ENCODE results near the gene BTRC. TPM values are rescaled to one million over a fixed set of nuclear protein-coding genes. Genes with fewer than 3 reads are reported as not detected.

The BTRC gene
- total and polyA plus RNA-seq, 4 donors, result 3.1 to 16.4 (median 9.3) TPM

DNA sequence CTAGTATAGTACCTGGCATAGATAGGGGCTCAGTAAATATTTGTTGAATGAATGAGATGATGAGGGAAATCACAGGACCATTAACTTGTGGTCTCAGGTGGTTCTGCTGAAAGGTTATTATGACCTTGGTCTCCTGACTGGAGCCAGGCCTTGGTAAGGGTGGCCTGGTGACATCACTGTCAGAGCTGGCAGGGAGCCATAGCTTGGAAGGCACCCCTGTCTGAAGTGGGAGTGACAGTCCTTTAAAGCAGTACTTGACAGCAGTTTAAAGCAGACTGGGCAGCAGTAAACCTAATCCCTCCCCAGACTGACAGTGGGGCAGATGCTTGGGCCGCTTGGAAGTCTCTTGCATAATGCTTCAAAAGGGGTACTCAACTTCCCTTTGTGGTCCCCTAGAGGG lies 247.6 kb downstream of the BTRC start:
- WGBS, 2 donors, result 44 to 54% methylated on average over 1 of the region's 1 CpG
- no peak overlapping the region for H3K4me3 ChIP-seq
- H3K9ac ChIP-seq (ENCODE audit: insufficient read depth in 1 of 2, low read length in 2 of 2), result no peak overlapping the region
- TF ChIP-seq, protein P1, sequence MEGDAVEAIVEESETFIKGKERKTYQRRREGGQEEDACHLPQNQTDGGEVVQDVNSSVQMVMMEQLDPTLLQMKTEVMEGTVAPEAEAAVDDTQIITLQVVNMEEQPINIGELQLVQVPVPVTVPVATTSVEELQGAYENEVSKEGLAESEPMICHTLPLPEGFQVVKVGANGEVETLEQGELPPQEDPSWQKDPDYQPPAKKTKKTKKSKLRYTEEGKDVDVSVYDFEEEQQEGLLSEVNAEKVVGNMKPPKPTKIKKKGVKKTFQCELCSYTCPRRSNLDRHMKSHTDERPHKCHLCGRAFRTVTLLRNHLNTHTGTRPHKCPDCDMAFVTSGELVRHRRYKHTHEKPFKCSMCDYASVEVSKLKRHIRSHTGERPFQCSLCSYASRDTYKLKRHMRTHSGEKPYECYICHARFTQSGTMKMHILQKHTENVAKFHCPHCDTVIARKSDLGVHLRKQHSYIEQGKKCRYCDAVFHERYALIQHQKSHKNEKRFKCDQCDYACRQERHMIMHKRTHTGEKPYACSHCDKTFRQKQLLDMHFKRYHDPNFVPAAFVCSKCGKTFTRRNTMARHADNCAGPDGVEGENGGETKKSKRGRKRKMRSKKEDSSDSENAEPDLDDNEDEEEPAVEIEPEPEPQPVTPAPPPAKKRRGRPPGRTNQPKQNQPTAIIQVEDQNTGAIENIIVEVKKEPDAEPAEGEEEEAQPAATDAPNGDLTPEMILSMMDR (IDR thresholded peaks at IDR 0.05; ENCODE audit: control extremely low read depth, extremely low read depth), result no peak
- H3K4me1 ChIP-seq (ENCODE audit: control insufficient read depth in 5 of 5, insufficient read depth in 5 of 5, low read length in 5 of 5), result peaks cover 0 to 8% (median 0%) of the 10 kb centered on the region in 5 donors
- no peaks in the 10 kb centered on the region for H3K27me3 ChIP-seq (ENCODE audit: control insufficient read depth in 3 of 3, insufficient read depth in 3 of 3, low read length in 2 of 3)
- no peak overlapping the region for H3K27ac ChIP-seq (ENCODE audit: low read depth in 1 of 2, low read length in 1 of 2)
- DNase-seq, result no peak
- H3K36me3 ChIP-seq (ENCODE audit: control insufficient read depth in 4 of 4, insufficient read depth in 4 of 4, low read length in 4 of 4), result peaks cover 0 to 16% (median 5%) of the 10 kb centered on the region in 4 donors
- H3K9me3 ChIP-seq (ENCODE audit: control insufficient read depth in 4 of 4, insufficient read depth in 3 of 4, low read length in 3 of 4), result no peaks in the 10 kb centered on the region
- ATAC-seq (ENCODE audit: insufficient read depth, low FRiP score), result no peak

DNA sequence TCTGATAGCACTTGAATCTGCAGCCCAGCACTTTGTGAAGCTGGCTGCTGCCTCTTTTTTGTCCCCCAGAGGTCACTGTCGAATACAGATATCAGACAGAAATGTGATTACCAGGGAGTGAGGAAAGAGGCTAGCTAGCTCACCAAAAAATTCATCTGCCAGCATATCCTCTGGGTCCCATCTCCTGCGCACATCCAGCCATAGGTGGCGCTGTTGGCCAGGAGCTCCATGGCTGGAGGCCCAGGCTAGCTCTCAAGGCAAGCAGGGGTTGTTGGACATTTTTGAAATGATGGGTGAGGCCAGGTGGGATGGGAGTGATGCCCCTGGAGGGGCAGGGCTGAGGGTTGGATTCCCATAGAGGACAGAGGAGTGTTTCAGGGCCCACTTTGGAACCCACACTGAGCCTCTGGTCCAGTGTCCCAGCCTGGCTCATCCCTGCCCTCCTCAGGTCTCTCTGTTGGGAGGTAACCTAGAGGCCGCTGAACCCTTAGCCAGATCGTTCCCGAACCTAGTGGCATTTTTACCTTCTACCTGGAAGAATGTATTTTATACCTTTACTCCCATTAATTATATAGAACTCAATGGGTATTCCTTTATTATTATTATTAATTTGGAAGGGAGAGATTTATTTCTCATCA lies 248.9 kb downstream of the BTRC start:
- Histone ChIP-seq H3K4me1 (ENCODE audit: control insufficient read depth in 5 of 5, insufficient read depth in 5 of 5, low read length in 5 of 5) (peaks cover 0 to 3% (median 0%) of the 10 kb centered on the region in 5 donors), H3K9me3 (ENCODE audit: control insufficient read depth in 4 of 4, insufficient read depth in 3 of 4, low read length in 3 of 4) (no peaks in the 10 kb centered on the region), H3K9ac (ENCODE audit: insufficient read depth in 1 of 2, low read length in 2 of 2) (no peak overlapping the region), H3K36me3 (ENCODE audit: control insufficient read depth in 4 of 4, insufficient read depth in 4 of 4, low read length in 4 of 4) (peaks cover 0 to 19% (median 10%) of the 10 kb centered on the region in 4 donors), H3K27ac (ENCODE audit: low read depth in 1 of 2, low read length in 1 of 2) (no peak overlapping the region), H3K4me3 (no peak overlapping the region), H3K27me3 (ENCODE audit: control insufficient read depth in 3 of 3, insufficient read depth in 3 of 3, low read length in 2 of 3) (no peaks in the 10 kb centered on the region)
- ATAC-seq (ENCODE audit: insufficient read depth, low FRiP score), result peak; percentile 71
- WGBS, 2 donors, result 54 to 61% methylated on average over 6 of the region's 6 CpGs
- TF ChIP-seq, protein P1 (IDR thresholded peaks at IDR 0.05; ENCODE audit: control extremely low read depth, extremely low read depth), result peak; percentile 70
- peak; percentile 70 to 72 (median 71) for DNase-seq

Small RNA genes lying within 50 kb of the gene (small RNA-seq; reads per million reads assigned to genes)
- gene MIR3158-1 (ENCODE audit: low replicate concordance) (not detected), gene RNU2-43P (ENCODE audit: low replicate concordance) (not detected), gene RNU2-59P (ENCODE audit: low replicate concordance) (2.2 reads per million, percentile 91 among the genes with 10 or more reads in this experiment)

Other genes with a start within 250 kb of the BTRC start
- gene TLX1, start 222.9 kb upstream of the BTRC start, total RNA-seq, result not detected
- gene TLX1, start 222.9 kb upstream of the BTRC start, polyA plus RNA-seq, result not detected
- gene LBX1, start 124.7 kb upstream of the BTRC start, total RNA-seq, result under 1 TPM in 1 of 2 donors, not detected in 1; 0.09 TPM
- gene LBX1, start 124.7 kb upstream of the BTRC start, polyA plus RNA-seq, result under 1 TPM; 0.02 to 0.04 TPM
- gene POLL, start 234.1 kb downstream of the BTRC start, total RNA-seq, result 10 to 100 TPM; 23.1 to 26.9 TPM
- gene POLL, start 234.1 kb downstream of the BTRC start, polyA plus RNA-seq, result 10 to 100 TPM; 16.6 to 26.9 TPM
- 10 to 100 TPM; 24.1 to 25.5 TPM for gene DPCD, start 234.2 kb downstream of the BTRC start, total RNA-seq
- gene DPCD, start 234.2 kb downstream of the BTRC start, polyA plus RNA-seq, result 10 to 100 TPM; 26.4 to 31.8 TPM

Measured in lung (tissue), 13 donors.